C4-2B (cell line): ENCODE results near the gene IRF2BP2.

Source experiments
- ZFX ChIP-seq: fragments of 450-650 bp; IDR thresholded peaks from 2 replicates; pipeline ENCODE4 v1.6.1; 2017
- TF ChIP-seq, protein P1 (sequence below): fragments of 450-650 bp; conservative IDR thresholded peaks from 2 replicates; pipeline ENCODE4 v1.5.1; 2017; ENCODE audit warnings: mild to moderate bottlenecking

DNA sequence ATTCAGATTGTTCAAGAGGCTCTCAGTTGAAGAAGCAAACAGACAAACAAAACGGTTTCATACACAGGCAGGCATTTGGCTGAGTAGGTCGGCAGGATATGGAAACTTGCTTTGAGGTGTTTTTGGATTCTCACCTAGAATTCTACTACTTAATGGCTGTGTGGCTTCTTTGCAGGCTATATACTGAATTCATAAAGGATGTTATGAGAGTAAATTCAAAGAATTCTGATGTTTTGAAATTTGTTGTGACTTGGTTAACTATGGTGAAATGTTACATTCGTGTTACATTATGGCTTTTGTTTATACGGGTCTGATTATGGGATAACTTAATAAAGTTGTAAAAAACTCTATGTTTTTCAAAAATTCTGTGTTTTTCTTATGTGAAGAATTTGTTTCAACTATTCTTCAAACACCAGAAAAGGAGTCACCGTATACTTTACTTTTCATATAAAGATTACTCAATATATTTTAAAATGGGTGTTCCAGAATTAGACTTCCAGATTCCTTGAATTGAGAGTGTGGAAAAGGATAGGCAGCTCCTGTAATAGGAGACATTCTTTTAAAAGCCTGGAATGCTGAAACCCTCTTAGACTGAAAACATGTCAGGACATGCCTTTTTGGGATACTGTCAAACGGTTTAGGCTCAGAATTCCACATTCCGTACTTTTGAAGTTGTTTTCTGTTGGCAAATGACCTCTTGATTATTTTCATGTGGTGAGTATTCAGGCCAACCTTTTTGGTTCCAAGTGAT is 8.2 kb upstream of the IRF2BP2 start:
- TF ChIP-seq, protein P1, sequence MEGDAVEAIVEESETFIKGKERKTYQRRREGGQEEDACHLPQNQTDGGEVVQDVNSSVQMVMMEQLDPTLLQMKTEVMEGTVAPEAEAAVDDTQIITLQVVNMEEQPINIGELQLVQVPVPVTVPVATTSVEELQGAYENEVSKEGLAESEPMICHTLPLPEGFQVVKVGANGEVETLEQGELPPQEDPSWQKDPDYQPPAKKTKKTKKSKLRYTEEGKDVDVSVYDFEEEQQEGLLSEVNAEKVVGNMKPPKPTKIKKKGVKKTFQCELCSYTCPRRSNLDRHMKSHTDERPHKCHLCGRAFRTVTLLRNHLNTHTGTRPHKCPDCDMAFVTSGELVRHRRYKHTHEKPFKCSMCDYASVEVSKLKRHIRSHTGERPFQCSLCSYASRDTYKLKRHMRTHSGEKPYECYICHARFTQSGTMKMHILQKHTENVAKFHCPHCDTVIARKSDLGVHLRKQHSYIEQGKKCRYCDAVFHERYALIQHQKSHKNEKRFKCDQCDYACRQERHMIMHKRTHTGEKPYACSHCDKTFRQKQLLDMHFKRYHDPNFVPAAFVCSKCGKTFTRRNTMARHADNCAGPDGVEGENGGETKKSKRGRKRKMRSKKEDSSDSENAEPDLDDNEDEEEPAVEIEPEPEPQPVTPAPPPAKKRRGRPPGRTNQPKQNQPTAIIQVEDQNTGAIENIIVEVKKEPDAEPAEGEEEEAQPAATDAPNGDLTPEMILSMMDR = no peak
- no peak for TF ChIP-seq ZFX
